ENCODE results near the gene VSX1.

Gene VSX1

GRCh38 chr20:25087186-25087929 is 5.4 kb upstream of the VSX1 start:
- DNase-seq, result no peak

- DNase-seq, result no peak
These were observed 4.0 kb upstream of the VSX1 start for GRCh38 chr20:25085756-25086495.

- DNase-seq, result no peak
These were observed 2.8 kb upstream of the VSX1 start for GRCh38 chr20:25084626-25085187.

DNA sequence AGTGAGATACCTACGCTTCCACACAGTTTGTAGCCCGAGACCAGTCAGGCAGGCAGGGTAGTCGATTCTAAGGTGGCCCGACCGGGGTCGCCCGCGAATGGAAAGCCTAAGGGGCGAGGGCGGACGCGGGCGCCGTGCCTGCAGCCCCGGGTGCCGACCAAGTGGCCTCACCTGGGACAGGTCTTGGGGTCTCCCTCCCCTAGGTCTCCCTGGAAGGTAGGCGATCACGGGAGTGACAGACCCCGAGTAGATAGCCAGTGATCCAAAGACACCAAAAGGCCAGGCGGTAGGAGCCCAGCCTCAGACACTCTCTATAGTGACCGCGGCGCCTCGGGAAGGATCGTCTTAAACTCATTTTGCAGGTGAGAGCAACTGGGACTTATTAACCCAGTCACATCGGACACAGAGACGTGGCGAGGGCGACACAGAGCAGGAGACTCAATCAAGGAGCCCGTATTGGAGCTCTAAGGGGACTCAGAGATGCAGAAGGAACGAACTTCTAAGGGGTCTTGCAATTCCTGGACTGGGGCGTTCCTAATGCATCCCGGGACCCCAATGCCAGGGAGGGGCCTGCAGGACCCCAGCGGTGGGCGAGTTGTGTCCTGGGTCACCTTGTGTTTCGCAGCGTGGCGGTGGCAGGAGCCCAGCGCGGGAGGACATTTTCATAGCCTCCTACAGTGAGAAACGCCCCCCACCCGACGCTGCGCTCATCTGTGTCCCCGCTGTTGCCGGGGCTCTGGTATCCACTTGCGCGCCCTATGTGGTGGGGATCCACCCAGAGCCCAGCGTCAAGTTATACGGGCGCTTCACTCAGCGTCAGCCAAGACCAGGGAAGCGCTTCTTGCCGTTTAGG is 2.1 kb upstream of the VSX1 start:
- DNase-seq, result no peak

- DNase-seq, result no peak
These were observed 1.3 kb upstream of the VSX1 start for GRCh38 chr20:25083141-25083772.

DNA sequence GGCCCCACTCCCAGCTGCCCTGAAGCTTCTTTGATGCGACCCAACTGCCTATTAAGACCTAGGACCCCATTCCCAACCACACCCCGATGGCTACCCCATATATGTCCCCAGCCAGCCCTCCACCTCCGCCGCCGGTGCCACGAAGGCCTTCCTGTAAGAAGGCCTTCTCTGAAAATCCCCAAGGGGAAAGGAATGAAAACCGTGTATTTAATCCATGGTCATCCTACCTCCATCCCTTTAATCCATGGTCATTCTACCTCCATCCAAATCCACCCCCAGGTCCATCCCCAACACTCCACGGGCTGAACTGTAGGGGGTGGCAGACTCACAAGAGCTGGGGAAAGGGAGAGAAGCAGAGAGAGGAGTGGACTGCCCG is 545 bp upstream of the VSX1 start:
- no peak for DNase-seq

GRCh38 chr20:25081065-25081729 is 744 bp downstream of the VSX1 start:
- DNase-seq, result no peak

GRCh38 chr20:25079171-25079570 is 2.8 kb downstream of the VSX1 start:
- DNase-seq, result no peak

DNA sequence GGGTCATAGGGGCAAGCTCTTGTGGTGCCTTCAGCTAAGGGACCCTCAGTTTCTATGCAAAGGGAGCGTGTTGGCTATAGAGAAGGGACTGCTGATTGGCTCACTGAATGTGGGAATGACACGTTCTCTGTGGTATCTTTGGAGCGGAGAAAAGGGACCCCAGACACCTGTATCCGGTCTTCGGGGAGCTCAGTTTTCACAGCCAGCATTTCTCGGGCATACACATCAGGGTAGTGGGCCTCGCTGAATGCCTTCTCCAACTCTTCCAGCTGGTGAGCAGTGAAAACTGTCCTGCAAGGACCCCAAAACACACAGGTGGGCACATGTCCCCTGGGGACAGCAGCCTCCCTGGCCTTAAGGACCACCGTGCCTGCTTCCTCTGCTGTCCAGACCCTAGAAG is 3.3 kb downstream of the VSX1 start:
- no peak for DNase-seq

DNA sequence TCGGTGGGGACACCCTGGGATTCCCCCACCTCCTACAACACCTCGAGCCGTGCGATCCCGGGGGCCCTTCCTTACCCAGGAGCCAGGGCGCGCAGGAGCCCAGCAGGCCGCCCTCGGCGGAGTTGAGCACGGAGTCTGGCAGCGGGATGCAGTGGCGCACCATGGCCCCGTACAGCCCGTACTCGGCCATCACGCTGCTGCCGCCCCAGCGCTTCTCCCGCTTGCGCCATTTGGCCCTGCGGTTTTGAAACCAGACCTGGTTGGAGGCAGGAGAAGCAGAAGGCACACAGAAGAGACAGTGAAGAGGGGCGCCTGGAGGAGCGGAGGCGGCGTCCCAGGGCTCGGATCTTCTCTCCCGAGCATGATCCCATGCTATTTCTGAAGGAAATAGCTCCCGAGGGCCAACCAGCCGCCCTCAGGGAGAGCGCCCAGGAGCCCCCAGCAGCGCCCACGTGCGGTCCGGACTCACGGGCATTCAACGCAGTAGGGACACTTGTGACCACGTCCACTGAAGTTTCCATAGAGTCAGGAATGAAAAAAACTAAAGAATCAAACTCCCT is 4.3 kb downstream of the VSX1 start:
- DNase-seq, result no peak

DNA sequence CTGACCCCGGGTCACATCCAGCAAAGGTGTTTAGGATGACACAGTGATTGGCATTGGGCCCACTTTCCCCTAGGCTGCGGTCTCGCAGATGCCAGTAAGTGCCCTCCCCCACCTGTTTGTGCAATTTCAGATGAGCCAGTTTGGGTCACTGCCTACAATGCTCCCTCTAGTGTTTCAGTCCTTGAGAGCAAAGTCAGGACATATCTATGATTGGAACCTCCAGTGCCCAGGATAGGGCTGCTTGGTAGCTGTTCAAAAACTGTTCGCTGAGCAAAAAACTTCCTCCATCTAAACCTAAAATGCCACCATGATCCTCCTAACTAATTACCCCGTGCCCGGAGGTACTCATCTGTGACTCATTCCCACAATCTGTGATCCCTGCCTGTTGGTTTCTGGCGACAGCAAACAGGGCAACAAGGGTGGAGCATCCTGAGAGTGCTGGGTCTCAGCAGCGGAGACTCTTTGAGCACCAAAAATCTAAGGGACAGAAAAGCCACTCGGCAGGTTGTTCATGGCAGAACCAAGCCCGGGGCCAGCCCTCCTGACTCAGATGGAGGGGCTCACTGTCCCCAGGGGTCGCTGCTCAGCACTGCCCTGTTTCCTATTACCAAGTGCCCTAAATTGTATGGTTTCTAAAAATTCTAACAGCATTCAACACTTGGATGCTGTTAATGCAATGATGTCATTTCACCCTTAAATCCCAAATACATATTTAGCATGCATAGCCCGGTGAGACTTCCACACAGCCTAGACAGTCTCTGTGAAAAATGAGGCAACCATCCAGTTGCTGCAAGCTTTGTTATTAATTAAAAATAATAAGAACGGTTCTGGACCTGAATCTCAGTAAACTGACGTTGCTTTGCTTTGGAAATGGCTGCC is 5.0 kb downstream of the VSX1 start:
- no peak for DNase-seq

- no peak for DNase-seq
These were observed 5.7 kb downstream of the VSX1 start for GRCh38 chr20:25076201-25076600.

DNA sequence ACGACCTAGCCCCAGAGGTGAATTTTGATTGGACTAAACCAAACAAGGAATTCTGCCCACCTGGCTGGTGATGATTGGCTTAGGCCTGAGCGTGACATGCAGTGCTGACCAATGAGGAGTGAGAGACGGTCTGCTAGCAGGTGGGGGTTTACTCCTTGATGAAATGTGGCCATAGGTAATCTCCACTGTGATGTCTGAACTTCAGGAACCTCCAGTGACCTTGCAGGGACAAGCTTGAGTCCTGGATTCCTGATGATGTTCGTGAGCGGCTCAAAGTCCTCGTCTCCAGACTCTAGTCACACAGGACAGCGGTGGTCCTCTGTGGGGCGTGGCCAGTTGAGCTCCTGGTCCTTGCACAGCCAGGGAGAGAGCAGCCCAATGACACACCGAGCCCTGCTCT is 8.4 kb downstream of the VSX1 start:
- DNase-seq, result no peak

DNA sequence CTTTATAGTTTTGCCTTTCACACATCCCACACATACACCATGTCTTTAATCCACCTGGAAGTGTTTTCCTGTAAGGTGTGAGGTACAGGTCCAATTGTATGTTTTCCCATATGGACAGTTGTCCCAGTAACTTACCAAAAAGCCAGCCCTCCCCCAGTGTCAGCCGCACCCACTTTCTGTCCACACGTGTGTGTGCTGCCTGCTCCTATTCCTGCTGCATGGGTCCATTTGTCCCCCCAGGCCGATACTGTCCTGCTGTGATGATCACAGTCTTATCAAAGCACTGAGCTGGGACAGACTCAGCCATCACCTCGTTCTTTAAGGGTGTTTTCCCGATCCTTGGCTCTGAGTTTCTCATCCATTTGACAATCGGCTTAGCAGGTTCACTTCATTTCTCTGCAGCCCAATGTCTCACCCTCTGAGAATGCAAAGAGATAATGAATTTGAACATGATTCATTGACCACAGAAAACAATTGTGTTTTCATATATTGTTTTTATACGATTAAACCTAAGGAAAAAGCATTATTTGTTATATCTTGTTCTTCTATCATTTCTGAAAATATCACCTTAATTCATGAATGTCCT is 9.6 kb downstream of the VSX1 start:
- no peak for DNase-seq

DNA sequence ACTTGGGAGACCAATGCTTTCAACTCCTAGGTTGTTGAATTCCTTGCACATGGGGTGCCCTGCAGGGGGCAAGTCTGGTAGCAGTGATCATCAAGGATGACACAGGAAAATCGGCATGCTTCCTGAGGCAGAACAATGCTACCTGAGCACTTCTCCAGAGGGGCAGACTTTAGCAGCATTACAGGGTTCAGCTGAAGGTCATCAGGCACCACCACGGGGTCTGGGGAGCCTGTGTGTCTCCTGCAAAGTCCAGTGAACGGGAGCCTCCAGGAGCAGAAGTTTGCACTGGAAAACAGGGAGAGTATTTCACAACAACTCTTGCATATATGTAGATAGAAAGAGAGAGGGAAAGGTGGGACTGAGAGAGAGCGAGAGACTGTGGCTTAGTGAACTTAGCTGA is 10.2 kb downstream of the VSX1 start:
- DNase-seq, result no peak

- no peak for DNase-seq
These were observed 11.0 kb downstream of the VSX1 start for GRCh38 chr20:25070821-25071473.

GRCh38 chr20:25067102-25067987 is 14.6 kb downstream of the VSX1 start:
- no peak for DNase-seq

DNA sequence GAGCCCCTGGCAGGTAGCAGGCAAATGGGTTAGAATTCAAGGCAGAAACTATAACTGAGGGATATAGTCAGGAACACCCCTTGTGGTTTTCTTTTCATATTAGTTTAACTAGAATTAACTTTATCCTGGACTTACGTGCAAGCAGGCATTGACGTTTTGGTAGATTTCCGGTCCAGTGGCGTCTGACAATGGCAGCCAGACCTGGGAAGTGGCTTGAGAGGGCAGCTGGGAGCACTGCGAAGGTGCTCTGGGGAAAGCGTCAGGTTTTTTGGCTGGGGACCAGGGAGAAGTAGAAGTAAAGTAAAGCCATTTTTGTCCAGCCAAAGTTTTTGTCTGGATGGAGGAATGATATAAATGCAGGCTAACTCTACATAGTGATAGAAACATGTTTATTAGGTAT is 15.6 kb downstream of the VSX1 start:
- no peak for DNase-seq
